GM21390 (cell line): Measurements from ENCODE around the gene KANSL1.

ENCODE experiments used
- ATAC-seq: cut with Tn5 transposase; IDR thresholded peaks from one replicate; pipeline ENCODE4 v1.9.1; 2021; ENCODE audit not compliant: unreplicated experiment

The KANSL1 gene

DNA sequence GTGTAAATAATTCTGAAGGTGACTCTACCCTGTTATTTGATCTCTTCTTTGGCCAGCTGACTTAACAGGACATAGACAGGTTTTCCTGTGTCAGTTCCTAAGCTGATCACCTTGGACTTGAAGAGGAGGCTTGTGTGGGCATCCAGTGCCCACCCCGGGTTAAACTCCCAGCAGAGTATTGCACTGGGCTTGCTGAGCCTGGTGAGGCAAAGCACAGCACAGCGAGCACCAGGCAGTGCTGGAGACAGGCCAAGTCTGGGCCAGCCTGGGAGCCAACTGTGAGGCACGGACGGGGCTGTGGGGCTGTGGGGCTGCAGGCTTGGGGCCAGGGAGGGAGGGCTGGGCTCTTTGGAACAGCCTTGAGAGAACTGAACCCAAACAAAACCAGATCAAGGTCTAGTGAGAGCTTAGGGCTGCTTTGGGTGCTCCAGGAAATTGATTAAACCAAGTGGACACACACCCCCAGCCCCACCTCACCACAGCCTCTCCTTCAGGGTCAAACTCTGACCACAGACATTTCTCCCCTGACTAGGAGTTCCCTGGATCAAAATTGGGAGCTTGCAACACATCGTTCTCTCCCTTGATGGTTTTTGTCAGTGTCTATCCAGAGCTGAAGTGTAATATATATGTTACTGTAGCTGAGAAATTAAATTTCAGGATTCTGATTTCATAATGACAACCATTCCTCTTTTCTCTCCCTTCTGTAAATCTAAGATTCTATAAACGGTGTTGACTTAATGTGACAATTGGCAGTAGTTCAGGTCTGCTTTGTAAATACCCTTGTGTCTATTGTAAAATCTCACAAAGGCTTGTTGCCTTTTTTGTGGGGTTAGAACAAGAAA is 189.1 kb downstream of the KANSL1 start:
- no peak for ATAC-seq

DNA sequence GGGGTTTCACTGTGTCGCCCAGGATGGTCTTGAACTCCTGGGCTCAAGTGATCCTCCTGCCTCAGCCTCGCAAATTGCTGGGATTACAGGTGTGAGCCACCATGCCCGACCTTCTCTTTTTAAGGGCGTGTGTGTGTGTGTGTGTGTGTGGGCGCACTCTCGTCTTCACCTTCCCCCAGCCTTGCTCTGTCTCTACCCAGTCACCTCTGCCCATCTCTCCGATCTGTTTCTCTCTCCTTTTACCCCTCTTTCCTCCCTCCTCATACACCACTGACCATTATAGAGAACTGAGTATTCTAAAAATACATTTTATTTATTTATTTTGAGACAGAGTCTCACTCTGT is 190.3 kb downstream of the KANSL1 start:
- ATAC-seq, result no peak

GRCh38 chr17:46002311-46002972 is 190.8 kb downstream of the KANSL1 start:
- ATAC-seq, result no peak

DNA sequence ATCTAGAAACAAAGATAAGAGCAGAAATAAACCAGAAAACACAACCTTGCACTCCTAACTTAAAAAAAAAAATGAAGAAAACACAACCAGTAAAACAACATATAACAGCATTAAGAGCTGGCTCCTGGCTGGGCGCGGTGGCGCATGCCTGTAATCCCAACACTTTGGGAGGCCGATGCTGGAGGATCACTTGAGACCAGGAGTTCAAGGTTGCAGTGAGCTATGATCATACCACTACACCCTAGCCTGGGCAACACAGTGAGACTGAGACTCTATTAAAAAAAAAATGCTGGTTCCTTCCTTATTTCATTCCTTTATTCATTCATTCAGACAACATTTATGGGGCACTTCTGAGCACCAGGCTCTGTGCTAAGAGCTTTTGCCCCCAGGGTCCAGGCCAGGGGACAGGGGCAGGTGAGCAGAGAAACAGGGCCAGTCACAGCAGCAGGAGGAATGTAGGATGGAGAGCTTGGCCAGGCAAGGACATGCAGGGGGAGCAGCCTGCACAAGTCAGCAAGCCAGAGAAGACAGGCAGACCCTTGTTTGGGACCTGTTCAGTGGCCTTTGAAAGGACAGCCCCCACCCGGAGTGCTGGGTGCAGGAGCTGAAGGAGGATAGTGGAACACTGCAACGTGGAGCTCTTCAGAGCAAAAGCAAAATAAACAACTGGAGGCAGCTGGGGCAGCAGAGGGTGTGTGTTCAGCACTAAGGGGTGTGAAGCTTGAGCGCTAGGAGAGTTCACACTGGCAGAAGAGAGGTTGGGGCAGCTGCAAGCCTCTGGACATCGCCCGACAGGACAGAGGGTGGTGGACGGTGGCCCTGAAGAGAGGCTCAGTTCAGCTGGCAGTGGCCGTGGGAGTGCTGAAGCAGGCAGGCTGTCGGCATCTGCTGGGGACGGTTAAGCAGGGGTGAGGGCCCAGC is 191.6 kb downstream of the KANSL1 start:
- ATAC-seq, result no peak

GRCh38 chr17:46000757-46001156 is 192.5 kb downstream of the KANSL1 start:
- ATAC-seq, result no peak

DNA sequence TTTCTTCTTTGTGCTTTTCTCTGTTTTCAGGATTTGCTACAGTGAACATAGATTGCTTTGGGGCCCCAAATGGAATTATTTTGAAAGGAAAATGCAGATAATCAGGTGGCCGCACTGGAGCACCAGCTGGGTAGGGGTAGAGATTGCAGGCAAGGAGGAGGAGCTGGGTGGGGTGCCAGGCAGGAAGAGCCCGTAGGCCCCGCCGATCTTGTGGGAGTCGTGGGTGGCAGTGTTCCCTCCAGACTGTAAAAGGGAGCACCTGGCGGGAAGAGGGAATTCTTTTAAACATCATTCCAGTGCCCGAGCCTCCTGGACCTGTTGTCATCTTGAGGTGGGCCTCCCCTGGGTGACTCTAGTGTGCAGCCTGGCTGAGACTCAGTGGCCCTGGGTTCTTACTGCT is 192.9 kb downstream of the KANSL1 start:
- ATAC-seq, result no peak

DNA sequence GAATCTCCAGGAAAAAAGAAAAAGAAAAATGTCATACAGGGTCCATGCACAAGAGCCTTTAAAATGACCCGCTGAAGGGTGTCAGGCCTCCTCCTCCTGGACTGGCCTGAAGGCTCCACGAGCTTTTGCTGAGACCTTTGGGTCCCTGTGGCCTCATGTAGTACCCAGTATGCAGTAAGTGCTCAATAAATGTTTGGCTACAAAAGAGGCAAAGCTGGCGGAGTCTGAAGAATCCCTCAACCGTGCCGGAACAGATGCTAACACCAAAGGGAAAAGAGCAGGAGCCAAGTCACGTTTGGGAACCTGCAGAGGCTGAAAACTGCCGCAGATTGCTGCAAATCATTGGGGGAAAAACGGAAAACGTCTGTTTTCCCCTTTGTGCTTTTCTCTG is 193.3 kb downstream of the KANSL1 start:
- ATAC-seq, result no peak

DNA sequence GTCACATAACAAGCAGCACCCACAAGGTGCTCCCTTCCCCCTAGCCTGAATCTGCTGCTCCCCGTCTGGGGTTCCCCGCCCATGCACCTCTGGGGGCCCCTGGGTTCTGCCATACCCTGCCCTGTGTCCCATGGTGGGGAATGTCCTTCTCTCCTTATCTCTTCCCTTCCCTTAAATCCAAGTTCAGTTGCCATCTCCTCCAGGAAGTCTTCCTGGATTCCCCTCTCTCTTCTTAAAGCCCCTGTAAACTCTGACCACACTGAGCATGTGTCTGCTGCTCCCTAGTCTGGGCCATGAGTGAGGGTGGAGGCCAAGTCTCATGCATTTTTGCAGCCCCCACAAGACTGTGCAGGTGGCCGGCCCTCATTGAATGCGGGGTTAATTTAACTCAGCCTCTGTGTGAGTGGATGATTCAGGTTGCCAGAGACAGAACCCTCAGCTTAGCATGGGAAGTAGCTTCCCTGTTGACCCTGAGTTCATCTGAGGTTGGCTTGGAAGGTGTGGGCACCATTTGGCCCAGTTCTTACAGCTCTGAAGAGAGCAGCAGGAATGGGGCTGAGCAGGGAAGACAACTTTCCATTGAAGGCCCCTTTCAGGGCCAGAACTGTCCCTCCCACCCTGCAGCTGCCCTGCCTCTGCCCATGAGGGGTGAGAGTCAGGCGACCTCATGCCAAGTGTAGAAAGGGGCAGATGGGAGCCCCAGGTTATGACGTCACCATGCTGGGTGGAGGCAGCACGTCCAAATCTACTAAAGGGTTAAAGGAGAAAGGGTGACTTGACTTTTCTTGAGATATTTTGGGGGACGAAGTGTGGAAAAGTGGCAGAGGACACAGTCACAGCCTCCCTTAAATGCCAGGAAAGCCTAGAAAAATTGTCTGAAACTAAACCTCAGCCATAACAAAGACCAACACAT is 194.0 kb downstream of the KANSL1 start, which contains the start of gene STH:
Gene STH, plus strand, starts transcription at position 264 of the 913 bp plus-strand sequence. Its CDS starts 30 bp downstream, at position 294.
- no peak for ATAC-seq

DNA sequence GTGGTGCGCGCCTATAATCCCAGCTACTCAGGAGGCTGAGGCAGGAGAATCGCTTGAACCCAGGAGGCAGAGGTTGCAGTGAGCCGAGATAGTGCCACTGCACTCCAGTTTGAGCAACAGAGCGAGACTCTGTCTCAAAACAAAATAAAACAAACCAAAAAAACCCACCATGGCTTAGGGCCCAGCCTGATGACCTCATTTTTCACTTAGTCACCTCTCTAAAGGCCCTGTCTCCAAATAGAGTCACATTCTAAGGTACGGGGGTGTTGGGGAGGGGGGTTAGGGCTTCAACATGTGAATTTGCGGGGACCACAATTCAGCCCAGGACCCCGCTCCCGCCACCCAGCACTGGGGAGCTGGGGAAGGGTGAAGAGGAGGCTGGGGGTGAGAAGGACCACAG is 195.6 kb downstream of the KANSL1 start:
- no peak for ATAC-seq

DNA sequence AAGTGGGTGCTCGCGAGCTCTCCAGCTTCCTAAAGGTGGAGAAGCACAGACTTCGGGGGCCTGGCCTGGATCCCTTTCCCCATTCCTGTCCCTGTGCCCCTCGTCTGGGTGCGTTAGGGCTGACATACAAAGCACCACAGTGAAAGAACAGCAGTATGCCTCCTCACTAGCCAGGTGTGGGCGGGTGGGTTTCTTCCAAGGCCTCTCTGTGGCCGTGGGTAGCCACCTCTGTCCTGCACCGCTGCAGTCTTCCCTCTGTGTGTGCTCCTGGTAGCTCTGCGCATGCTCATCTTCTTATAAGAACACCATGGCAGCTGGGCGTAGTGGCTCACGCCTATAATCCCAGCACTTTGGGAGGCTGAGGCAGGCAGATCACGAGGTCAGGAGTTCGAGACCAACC is 196.1 kb downstream of the KANSL1 start:
- ATAC-seq, result no peak

DNA sequence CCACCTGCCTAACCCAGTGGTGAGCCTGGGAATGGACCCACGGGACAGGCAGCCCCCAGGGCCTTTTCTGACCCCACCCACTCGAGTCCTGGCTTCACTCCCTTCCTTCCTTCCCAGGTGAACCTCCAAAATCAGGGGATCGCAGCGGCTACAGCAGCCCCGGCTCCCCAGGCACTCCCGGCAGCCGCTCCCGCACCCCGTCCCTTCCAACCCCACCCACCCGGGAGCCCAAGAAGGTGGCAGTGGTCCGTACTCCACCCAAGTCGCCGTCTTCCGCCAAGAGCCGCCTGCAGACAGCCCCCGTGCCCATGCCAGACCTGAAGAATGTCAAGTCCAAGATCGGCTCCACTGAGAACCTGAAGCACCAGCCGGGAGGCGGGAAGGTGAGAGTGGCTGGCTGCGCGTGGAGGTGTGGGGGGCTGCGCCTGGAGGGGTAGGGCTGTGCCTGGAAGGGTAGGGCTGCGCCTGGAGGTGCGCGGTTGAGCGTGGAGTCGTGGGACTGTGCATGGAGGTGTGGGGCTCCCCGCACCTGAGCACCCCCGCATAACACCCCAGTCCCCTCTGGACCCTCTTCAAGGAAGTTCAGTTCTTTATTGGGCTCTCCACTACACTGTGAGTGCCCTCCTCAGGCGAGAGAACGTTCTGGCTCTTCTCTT is 196.8 kb downstream of the KANSL1 start:
- no peak for ATAC-seq

DNA sequence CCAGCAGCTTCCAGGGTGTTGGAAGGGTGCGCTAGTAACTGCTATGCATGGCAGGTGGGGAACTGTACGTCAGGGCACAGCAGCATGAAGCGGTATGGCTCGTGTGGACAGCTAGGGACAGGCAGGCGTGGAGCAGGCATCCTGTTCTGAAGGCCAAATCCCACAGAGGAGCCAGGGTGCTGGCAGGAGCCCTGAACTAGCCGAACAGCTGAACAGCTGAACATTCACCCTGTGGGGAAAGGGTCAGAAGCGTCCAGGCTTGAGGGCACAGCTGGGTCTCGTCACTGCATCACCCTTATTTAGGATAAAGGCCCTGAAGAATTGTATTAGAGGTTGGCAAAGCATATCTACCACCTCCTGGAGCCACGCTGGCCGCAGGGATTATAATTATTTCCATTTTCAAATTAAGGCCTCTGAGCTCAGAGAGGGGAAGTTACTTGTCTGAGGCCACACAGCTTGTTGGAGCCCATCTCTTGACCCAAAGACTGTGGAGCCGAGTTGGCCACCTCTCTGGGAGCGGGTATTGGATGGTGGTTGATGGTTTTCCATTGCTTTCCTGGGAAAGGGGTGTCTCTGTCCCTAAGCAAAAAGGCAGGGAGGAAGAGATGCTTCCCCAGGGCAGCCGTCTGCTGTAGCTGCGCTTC is 197.5 kb downstream of the KANSL1 start:
- ATAC-seq, result no peak

DNA sequence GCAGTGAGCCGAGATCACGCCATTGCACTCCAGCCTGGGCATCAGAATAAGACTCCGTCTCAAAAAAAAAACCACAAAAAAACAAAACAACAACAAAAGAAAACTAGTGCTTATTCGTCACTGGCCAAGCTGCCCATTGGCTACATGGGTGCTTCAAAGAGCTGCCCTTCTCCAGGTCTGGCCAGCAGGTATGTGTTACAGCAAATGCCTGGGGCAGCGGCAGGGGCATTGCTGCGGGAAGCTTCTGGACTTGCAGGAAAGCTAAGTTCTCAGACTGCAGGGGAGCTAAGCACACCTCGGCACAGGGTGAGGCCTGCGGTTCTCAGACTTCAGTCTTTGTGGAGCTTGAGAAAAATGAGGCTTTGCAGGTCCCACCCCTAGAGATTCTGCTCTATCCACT is 198.2 kb downstream of the KANSL1 start:
- no peak for ATAC-seq

DNA sequence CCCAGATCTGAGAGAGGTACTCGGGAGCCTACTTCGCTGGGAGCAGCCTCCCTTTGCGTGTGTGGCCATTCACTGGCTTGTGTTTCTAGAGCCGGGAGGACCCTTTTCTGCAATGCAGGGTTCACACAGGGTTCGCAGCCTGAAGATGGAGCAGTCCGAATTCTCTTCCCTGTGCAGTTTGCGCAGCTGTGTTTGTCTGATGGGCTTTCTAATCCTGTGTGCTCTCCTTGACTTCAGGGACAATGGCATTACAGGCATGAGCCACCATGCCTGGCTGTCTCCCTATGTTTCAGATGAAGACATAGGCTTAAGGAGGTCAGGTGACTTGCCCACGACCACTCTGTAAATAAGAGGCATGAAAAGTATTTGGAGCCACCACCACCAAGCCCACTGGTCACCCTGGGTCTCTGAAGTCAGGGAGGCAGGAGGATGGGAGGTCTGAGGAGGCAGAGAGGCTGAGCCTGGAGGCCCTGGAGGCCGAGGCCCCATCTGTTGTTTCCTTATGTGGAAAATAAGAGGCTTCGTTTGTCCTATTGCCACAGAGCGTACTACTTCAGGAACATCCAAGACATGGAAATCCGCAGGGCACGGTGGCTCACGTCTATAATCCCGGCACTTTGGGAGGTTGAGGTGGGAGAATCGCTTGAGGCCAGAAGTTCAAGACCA is 199.1 kb downstream of the KANSL1 start:
- no peak for ATAC-seq

DNA sequence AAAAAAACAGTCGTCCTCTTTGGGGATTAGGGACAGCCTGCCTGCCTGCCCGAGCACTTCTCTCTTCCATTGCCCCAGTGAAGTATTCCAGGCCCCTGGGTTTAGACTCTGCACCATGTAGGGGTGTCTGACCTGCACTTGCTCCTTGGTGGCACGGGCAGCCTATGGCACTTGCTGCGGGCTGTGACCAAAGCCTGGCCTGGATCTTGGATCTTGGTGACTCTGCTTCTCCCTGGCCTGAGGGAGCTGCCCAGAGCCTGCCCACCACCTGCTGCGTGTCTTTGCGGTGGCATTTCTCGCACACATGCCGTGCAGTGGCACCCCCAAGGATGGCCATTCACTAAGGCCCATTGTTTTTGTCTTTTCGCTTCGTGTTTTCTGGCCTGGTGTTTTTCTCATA is 200.3 kb downstream of the KANSL1 start:
- ATAC-seq, result no peak

DNA sequence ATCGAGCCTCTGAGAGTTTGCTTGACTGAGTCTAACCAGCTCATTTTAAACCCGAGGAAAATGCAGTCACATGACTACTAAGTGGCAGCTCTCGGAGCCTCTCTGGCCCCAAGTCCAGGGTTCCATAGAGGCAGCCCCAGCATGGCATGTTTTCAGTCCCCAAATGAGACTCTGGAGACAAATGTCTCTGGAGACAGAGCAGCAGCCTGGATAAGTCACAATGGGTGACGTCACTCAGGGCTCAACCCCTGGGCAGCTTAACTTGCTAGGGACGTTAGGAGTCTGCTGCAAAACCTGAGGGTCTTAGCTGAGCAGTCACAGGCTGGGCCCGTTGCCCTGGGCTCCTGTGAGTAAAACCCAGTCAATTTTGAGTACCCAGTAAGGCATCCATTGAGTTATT is 201.1 kb downstream of the KANSL1 start:
- no peak for ATAC-seq

GRCh38 chr17:45991341-45991740 is 201.9 kb downstream of the KANSL1 start:
- ATAC-seq, result no peak

DNA sequence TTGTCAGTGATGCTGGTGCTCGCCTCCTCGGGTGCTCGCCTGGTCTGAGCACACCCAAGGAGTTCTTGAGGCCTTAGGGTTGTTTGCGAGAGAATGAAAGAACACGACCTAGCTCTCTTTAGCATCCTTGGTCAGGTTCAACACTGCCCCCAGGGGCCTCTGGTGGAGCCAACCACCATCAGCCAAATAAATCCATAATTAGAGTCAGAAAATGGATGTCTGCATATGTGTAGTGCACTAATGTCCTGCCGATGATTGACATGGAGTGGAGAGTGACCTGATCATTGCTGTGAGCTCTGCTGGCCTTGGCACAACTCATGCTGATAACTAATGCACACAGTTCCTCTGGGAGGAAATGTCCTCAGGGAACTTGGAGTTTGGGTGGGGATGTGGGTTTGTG is 202.3 kb downstream of the KANSL1 start:
- ATAC-seq, result no peak

- ATAC-seq, result no peak
These were observed 203.5 kb downstream of the KANSL1 start for GRCh38 chr17:45989759-45990158.
